Glutamatergic neuron (in vitro differentiated cells): ENCODE data around the gene FAM47A. TPM values are rescaled to one million over a fixed set of nuclear protein-coding genes. Genes with fewer than 3 reads are reported as not detected.

ENCODE experiments used
- DNase-seq: peaks from one replicate; pipeline ENCODE4 v3.0.0; 2022
- H3K27ac Mint-ChIP-seq: one replicate; pipeline ENCODE4 v1.8.0; 2020; ENCODE audit warnings: mild to moderate bottlenecking, mixed read lengths, inconsistent platforms; ENCODE audit not compliant: unreplicated experiment
- H3K27me3 Mint-ChIP-seq: one replicate; pipeline ENCODE4 v1.8.0; 2020; ENCODE audit warnings: mild to moderate bottlenecking, moderate library complexity, mixed read lengths, inconsistent platforms; ENCODE audit not compliant: unreplicated experiment
- H3K36me3 Mint-ChIP-seq: one replicate; pipeline ENCODE4 v1.8.0; 2020; ENCODE audit warnings: mild to moderate bottlenecking, mixed read lengths, inconsistent platforms; ENCODE audit not compliant: unreplicated experiment
- H3K4me1 Mint-ChIP-seq: one replicate; pipeline ENCODE4 v1.8.0; 2020; ENCODE audit warnings: mild to moderate bottlenecking, low read depth, mixed read lengths, inconsistent platforms; ENCODE audit not compliant: unreplicated experiment
- H3K4me3 Mint-ChIP-seq: one replicate; pipeline ENCODE4 v1.8.0; 2020; ENCODE audit warnings: mild to moderate bottlenecking, mixed read lengths, inconsistent platforms; ENCODE audit not compliant: unreplicated experiment
- H3K9me3 Mint-ChIP-seq: one replicate; pipeline ENCODE4 v1.8.0; 2020; ENCODE audit warnings: mild to moderate bottlenecking, moderate library complexity, mixed read lengths, inconsistent platforms; ENCODE audit not compliant: unreplicated experiment
- CTCF ChIP-seq: fragments of 200-600 bp; sonication (generic); IDR thresholded peaks from one replicate; pipeline ENCODE4 v1.5.0; 2021; ENCODE audit not compliant: partially characterized antibody, unreplicated experiment
- long read RNA-seq: library from polyadenylated mRNA; unstranded; transcript quantifications from one replicate; pipeline ENCODE4 v2.0.0, GENCODE V29; 2020; ENCODE audit not compliant: unreplicated experiment
- total RNA-seq: library from RNA; stranded (reverse); fragmentation: NEBNext Ultra II Directional; extraction: Animal tissue kit (Norgen Biotek cat#: 25700); gene quantifications from one replicate; pipeline ENCODE4 v1.2.1, GENCODE V29; 2021; ENCODE audit not compliant: unreplicated experiment

The FAM47A gene
- total RNA-seq = not detected
- long read RNA-seq = 0 reads

- TF ChIP-seq CTCF = no peak
- Mint-ChIP-seq H3K4me3 (no peak within 1 kb of the TSS), H3K27me3 (no peaks in the 10 kb centered on the region), H3K4me1 (no peaks in the 10 kb centered on the region), H3K9me3 (peaks cover 2% of the 10 kb centered on the region), H3K36me3 (no peaks in the 10 kb centered on the region), H3K27ac (no peak within 1 kb of the TSS)
- no peak for DNase-seq
Observed at GRCh38 chrX:34132028-34132427, at the start of gene FAM47A. Gene FAM47A, minus strand, starts transcription at chrX:34132314. Its CDS starts 36 bp downstream, at chrX:34132278.

GRCh38 chrX:34147345-34147744, 15.2 kb upstream of the FAM47A start:
- no peaks in the 10 kb centered on the region for H3K4me1 Mint-ChIP-seq

DNA sequence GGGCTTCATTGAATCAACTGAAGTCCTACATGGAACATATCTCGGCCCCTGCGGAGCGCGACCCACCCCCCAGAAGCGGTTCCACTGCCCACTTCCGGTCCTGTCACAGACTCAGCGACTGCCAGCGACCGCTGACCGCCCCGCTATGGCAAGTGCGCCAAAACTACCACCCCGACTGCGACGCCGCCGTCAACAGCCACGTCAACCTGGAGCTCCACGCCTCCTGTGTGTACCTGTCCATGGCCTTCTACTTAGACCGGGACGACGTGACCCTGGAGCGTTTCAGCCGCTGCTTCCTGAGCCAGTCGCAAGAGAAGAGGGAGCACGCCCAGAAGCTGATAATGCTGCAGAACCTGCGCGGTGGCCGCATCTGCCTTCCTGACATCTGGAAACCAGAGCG, 14.8 kb upstream of the FAM47A start:
- no peak overlapping the region for H3K4me3 Mint-ChIP-seq
- no peak for DNase-seq
- H3K27ac Mint-ChIP-seq = no peak overlapping the region
- no peaks in the 10 kb centered on the region for H3K36me3 Mint-ChIP-seq
- peaks cover 4% of the 10 kb centered on the region for H3K27me3 Mint-ChIP-seq
- H3K4me1 Mint-ChIP-seq = no peaks in the 10 kb centered on the region
- no peaks in the 10 kb centered on the region for H3K9me3 Mint-ChIP-seq
- no peak for TF ChIP-seq CTCF

More at GRCh38 chrX:34147345-34147744, 15.2 kb upstream of the FAM47A start:
- TF ChIP-seq CTCF = no peak
- Mint-ChIP-seq H3K27me3 (peaks cover 4% of the 10 kb centered on the region), H3K9me3 (no peaks in the 10 kb centered on the region), H3K4me3 (no peak overlapping the region), H3K27ac (no peak overlapping the region), H3K36me3 (no peaks in the 10 kb centered on the region)
- DNase-seq = no peak

DNA sequence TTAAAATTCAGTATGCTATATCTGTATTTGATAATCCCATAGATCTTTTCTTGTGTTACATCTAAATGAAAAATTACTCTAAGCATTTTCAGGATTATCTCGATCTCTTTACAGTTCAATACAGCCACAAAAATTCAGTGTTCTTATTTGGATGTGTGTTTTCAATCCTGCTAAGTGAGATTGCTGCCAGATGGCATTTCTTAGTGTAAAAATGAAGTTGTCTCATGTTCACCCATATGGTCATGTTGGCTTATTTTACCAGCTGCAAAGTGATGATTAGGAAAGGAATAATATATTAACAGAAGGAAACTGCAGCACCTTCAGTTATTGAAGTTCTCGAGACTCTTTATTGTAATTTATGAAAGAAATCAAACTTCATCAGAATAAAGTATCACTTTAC, 12.1 kb upstream of the FAM47A start:
- Mint-ChIP-seq H3K4me1 (no peaks in the 10 kb centered on the region), H3K36me3 (no peaks in the 10 kb centered on the region), H3K27me3 (peaks cover 4% of the 10 kb centered on the region), H3K27ac (no peak overlapping the region), H3K9me3 (no peaks in the 10 kb centered on the region), H3K4me3 (no peak overlapping the region)
- DNase-seq = no peak
- TF ChIP-seq CTCF = no peak

DNA sequence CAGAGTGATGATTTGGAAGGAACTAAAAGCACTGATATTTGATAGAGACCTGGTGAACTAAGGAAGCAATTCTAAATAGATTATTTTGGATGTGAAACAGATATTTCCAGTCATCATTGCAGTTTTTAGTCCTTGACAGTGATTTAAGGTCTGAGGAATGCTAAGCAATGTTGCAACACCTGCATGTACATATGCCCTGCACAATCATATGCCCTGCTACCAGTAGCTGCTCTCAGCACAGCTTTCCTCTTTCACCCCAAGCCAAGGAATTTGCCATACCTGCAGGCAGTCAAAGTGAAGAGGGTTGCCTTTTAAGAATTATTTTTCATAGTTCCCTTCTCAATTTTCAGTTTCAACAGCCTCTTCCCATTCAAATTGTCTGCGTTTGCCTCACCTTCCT, 8.7 kb upstream of the FAM47A start:
- H3K9me3 Mint-ChIP-seq = no peaks in the 10 kb centered on the region
- DNase-seq = no peak
- no peak overlapping the region for H3K27ac Mint-ChIP-seq
- TF ChIP-seq CTCF = no peak
- no peak overlapping the region for H3K4me3 Mint-ChIP-seq
- H3K36me3 Mint-ChIP-seq = no peaks in the 10 kb centered on the region
- no peaks in the 10 kb centered on the region for H3K4me1 Mint-ChIP-seq
- peaks cover 2% of the 10 kb centered on the region for H3K27me3 Mint-ChIP-seq
